Retinal pigment epithelial cell (primary cell): ENCODE results near the gene TLE5.
"Not testable (repeated sequence)": the region's sequence is repeated elsewhere in the genome, so short reads cannot be mapped to it uniquely, and the experiment has no call there.

Source experiments
- DNase-seq: peaks from one replicate; pipeline ENCODE4 v3.0.0-alpha.2; 2010; ENCODE audit warnings: low read depth
- H3K4me3 ChIP-seq: 2 replicates; pipeline ENCODE4 v1.5.1; 2011; ENCODE audit warnings: mild to moderate bottlenecking, low read length, control low read depth, moderate library complexity
- TF ChIP-seq, protein P1 (sequence below): conservative IDR thresholded peaks from 2 replicates; pipeline ENCODE4 v1.5.1; 2011; ENCODE audit warnings: low read depth, low read length, control low read depth, inconsistent platforms

Gene TLE5

GRCh38 chr19:3019211-3019854 lies 43.0 kb downstream of the TLE5 start:
- no peak for DNase-seq
- TF ChIP-seq, protein P1, sequence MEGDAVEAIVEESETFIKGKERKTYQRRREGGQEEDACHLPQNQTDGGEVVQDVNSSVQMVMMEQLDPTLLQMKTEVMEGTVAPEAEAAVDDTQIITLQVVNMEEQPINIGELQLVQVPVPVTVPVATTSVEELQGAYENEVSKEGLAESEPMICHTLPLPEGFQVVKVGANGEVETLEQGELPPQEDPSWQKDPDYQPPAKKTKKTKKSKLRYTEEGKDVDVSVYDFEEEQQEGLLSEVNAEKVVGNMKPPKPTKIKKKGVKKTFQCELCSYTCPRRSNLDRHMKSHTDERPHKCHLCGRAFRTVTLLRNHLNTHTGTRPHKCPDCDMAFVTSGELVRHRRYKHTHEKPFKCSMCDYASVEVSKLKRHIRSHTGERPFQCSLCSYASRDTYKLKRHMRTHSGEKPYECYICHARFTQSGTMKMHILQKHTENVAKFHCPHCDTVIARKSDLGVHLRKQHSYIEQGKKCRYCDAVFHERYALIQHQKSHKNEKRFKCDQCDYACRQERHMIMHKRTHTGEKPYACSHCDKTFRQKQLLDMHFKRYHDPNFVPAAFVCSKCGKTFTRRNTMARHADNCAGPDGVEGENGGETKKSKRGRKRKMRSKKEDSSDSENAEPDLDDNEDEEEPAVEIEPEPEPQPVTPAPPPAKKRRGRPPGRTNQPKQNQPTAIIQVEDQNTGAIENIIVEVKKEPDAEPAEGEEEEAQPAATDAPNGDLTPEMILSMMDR, result no peak
- no peak overlapping the region for H3K4me3 ChIP-seq

DNA sequence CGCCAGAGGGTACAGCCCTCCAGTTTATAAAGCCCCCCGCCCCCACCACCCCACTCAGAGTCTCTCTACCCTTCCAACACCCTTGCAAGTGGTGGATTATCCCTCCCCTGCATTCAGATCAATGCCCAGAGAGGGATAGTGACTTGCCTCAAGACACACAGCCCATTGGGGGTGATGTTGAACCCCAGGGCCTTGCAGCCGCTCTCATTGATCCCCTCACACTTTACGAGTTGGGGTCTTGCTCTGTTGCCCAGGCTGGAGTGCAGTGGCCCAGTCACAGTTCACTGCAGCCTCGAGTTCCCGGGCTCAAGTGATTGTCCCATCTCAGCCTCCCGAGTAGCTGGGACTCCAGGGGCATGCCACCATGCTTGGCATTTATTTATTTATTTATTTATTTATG lies 44.4 kb downstream of the TLE5 start:
- TF ChIP-seq, protein P1, result no peak
- H3K4me3 ChIP-seq, result no peak overlapping the region
- DNase-seq, result no peak

- H3K4me3 ChIP-seq, result no peak overlapping the region
- TF ChIP-seq, protein P1, result no peak
- no peak for DNase-seq
These were observed 46.9 kb downstream of the TLE5 start for GRCh38 chr19:3015126-3016057.

- TF ChIP-seq, protein P1, result no peak
- H3K4me3 ChIP-seq, result no peak overlapping the region
- no peak for DNase-seq
These were observed 48.2 kb downstream of the TLE5 start for GRCh38 chr19:3014135-3014534.

- TF ChIP-seq, protein P1, result no peak
- no peak overlapping the region for H3K4me3 ChIP-seq
- no peak for DNase-seq
These were observed 49.0 kb downstream of the TLE5 start for GRCh38 chr19:3013263-3013725.

- TF ChIP-seq, protein P1, result no peak
- no peak for DNase-seq
- no peak overlapping the region for H3K4me3 ChIP-seq
These were observed 49.6 kb downstream of the TLE5 start for GRCh38 chr19:3012621-3013262.

DNA sequence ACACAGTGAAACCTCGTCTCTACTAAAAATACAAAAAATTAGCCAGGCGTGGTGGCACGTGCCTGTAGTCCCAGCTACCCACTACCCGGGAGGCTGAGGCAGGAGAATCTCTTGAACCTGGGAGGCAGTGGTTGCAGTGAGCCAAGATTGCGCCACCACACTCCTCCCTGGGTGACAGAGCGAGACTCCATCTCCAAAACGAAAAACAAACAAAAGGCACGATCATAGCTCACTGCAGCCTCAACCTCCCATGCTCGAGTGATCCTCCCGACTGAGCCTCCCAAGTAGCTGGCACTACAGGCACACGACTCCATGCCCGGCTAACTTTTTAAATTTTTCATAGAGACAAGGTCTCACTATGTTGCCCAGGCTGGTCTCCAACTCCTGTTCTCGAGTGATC lies 50.2 kb downstream of the TLE5 start:
- DNase-seq, H3K4me3 ChIP-seq: not testable (repeated sequence)
